Activated CD8-positive, alpha-beta T cell treated with anti-CD3 and anti-CD28 coated beads, Interleukin-2, amount 10 ng/mL, durations not matched to agents 7 days and 5 days (primary cell): ENCODE measurements around the gene NR2C2AP. TPM values are rescaled to one million over a fixed set of nuclear protein-coding genes. Genes with fewer than 3 reads are reported as not detected.

Source experiments
- ATAC-seq: fragments of 150-1000 bp; cut with Tn5 transposase; one replicate; pipeline ENCODE4 v1.10.0; 2021; ENCODE audit warnings: moderate library complexity
- CTCF ChIA-PET: fragments of 350-600 bp; sonication (Branson Sonifier 250); formaldehyde crosslinking; loops from one replicate; lab custom pipeline; 2021; ENCODE audit warnings: antibody characterized with exemption; lab: Charles Lee
- POLR2A ChIA-PET: fragments of 350-600 bp; sonication (Branson Sonifier 250); formaldehyde crosslinking; loops from one replicate; lab custom pipeline; 2021; ENCODE audit warnings: antibody characterized with exemption; lab: Charles Lee
- DNase-seq: peaks from one replicate; pipeline ENCODE4 v3.0.0-alpha.2; 2020
- H3K27ac Mint-ChIP-seq: one replicate; pipeline ENCODE4 v1.8.0; 2021; ENCODE audit warnings: mild to moderate bottlenecking, mixed read lengths
- H3K27me3 Mint-ChIP-seq: one replicate; pipeline ENCODE4 v1.8.0; 2021; ENCODE audit warnings: low read depth, mixed read lengths
- H3K36me3 Mint-ChIP-seq: one replicate; pipeline ENCODE4 v1.8.0; 2021; ENCODE audit warnings: low read depth, mixed read lengths
- H3K4me1 Mint-ChIP-seq: one replicate; pipeline ENCODE4 v1.8.0; 2021; ENCODE audit warnings: low read depth, mixed read lengths
- H3K4me3 Mint-ChIP-seq: one replicate; pipeline ENCODE4 v1.8.0; 2021; ENCODE audit warnings: mild to moderate bottlenecking, mixed read lengths
- H3K9me3 Mint-ChIP-seq: one replicate; pipeline ENCODE4 v1.8.0; 2022; ENCODE audit warnings: mixed read lengths; ENCODE audit not compliant: insufficient read depth
- total RNA-seq, 2 experiments: library from RNA; stranded (reverse); gene quantifications; one replicate each; pipeline ENCODE4 v1.2.3, GENCODE V29; 2021

The NR2C2AP gene, protein sequence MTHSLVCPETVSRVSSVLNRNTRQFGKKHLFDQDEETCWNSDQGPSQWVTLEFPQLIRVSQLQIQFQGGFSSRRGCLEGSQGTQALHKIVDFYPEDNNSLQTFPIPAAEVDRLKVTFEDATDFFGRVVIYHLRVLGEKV
- 10 to 100 TPM; 35.6 TPM for total RNA-seq

DNA sequence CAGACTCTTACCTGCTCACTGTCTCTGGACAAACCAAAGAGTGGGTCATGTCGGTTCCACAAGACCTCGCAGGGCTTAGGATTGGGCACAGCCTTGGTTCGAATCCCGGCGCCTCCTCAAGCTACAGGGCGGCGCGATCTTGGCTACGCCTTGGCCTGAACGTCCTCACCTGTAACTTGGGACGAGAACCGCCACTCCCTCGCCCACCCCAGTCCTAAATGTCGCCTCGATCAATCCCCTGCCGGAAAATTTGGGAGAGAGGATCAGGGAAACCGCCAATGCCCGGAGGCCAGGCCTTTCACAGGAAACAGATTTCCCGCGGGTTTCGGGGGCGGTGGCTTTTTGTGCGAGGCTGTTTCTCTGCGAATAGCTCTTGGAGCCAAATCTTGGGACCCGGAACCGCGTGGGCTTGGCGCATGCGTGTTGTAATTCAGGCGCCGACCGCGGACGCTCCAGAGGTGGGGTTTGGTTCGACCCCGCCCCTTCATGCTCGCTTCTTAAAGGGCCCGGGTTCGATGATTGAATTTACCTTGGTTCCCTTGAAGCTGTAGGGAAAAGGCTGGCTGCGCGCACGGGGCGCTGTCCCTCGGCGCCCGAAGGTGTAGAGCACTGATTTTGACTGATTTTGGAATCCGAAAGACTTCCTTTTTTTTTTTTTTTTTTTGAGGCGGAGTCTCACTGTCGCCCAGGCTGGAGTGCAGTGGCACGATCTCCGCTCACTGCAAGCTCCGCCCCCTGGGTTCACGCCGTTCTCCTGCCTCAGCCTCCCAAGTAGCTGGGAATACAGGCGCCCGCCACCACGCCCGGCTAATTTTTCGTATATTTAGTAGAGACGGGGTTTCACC lies at the start of gene NR2C2AP:
Gene NR2C2AP (minus strand): TSS at position 403 of the 845 bp plus-strand sequence. CDS start 354 bp downstream, at position 49.
- H3K4me3 Mint-ChIP-seq: peak within 1 kb of the TSS; percentile 95
- ATAC-seq (peak; percentile 90), DNase-seq (peak; percentile 96)
- POLR2A ChIA-PET: interaction anchor here (0.8 to 3.9 kb wide), 4 partner anchors 11 to 313 kb away, joined by 3 to 55 read pairs (median 4); partner anchors contain the start of genes BORCS8, NDUFA13, RFXANK and TSSK6
- peaks cover 9% of the 10 kb centered on the region for H3K27me3 Mint-ChIP-seq
- peaks cover 29% of the 10 kb centered on the region for H3K36me3 Mint-ChIP-seq
- no peaks in the 10 kb centered on the region for H3K9me3 Mint-ChIP-seq
- H3K27ac Mint-ChIP-seq: peak within 1 kb of the TSS; percentile 89
- CTCF ChIA-PET: interaction anchor here (0.5 to 1.6 kb wide), 9 partner anchors 10 to 360 kb away, joined by 3 to 8 read pairs (median 3); partner anchors contain the start of gene GATAD2A
- H3K4me1 Mint-ChIP-seq: peaks cover 45% of the 10 kb centered on the region

DNA sequence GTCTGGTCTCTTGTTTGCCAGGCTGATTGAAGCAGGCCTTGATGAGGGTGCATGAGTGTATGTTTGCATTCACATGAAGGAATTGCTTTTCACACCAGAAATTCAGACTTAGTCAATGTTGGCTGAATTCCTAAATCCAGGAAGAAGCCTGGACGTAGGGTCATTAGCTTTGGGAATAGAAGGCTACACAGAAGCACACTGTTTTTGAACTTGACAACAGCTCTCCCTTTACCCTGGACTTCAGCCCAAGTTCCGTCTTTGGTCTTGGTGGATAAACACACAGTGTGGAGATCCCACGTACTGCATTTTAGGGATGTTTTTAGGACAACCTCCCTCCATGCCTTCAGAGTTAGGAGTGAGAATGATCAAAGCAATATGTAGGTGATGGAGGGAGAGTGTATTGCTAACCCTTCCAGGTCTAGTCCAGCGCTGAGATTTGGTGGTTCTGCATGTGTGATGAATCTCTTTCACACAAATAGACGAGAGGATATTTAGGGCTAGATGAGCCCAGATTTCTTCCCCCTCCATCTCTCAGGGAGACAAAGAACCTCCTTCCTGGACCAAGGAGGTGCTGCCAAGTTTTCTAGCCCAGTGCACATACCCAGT lies 47.1 kb upstream of the NR2C2AP start:
- Mint-ChIP-seq H3K9me3 (no peaks in the 10 kb centered on the region), H3K27ac (no peak overlapping the region), H3K36me3 (no peaks in the 10 kb centered on the region), H3K4me1 (no peaks in the 10 kb centered on the region), H3K4me3 (no peak overlapping the region), H3K27me3 (peaks cover 13% of the 10 kb centered on the region)
- DNase-seq (no peak), ATAC-seq (no peak)
- CTCF ChIA-PET: no interaction called here
- POLR2A ChIA-PET: no interaction called here

DNA sequence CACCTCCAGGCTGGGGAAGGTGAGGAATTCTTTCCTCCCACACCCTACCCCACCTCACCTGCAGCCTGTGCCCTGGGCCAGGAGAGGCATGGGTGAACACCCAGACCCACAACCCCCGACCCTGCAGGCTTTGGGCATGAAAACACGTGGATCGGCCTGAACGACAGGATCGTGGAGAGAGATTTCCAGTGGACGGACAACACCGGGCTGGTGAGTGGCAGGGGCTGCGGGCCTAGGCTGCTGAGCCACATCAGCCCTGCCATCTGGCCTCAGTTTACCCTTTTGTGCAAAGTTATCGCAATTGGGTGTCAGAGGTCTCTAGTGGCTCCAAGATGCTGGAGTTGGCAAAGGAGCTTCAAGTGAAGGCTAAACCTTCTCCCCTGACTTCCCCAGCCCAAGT lies 37.3 kb upstream of the NR2C2AP start:
- CTCF ChIA-PET: no interaction called here

DNA sequence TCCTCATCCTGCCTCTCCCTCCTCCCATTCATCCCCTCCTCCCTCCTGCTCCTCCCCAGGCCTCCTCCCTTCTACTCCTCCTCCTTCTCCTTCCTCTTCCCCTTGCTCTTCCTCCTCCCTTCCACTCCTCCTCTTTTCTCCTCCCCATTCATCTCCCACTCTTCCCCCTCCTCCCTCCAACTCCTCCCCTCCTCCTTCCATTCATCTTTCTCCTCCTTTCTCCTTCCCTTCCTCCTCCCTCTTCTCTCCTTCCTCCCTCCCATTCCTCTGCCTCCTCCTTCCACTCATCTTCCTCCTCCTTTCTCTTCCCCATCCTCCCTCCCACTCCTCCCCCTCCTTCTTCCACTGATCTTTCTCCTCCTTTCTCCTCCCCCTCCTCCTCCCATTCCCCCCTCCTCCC lies 36.5 kb upstream of the NR2C2AP start:
- no peak for ATAC-seq
- CTCF ChIA-PET: no interaction called here
- Mint-ChIP-seq H3K4me3 (no peak overlapping the region), H3K27ac (no peak overlapping the region), H3K4me1 (no peaks in the 10 kb centered on the region), H3K27me3 (peaks cover 8% of the 10 kb centered on the region), H3K36me3 (no peaks in the 10 kb centered on the region), H3K9me3 (peaks cover 7% of the 10 kb centered on the region)
- POLR2A ChIA-PET: no interaction called here
- DNase-seq: no peak

More for the DNA sequence above, 37.3 kb upstream of the NR2C2AP start:
- H3K9me3 Mint-ChIP-seq: peaks cover 7% of the 10 kb centered on the region
- POLR2A ChIA-PET: no interaction called here
- ATAC-seq: no peak
- no peak overlapping the region for H3K4me3 Mint-ChIP-seq
- H3K36me3 Mint-ChIP-seq: no peaks in the 10 kb centered on the region
- peaks cover 8% of the 10 kb centered on the region for H3K27me3 Mint-ChIP-seq
- H3K27ac Mint-ChIP-seq: no peak overlapping the region
- DNase-seq: no peak
- no peaks in the 10 kb centered on the region for H3K4me1 Mint-ChIP-seq

DNA sequence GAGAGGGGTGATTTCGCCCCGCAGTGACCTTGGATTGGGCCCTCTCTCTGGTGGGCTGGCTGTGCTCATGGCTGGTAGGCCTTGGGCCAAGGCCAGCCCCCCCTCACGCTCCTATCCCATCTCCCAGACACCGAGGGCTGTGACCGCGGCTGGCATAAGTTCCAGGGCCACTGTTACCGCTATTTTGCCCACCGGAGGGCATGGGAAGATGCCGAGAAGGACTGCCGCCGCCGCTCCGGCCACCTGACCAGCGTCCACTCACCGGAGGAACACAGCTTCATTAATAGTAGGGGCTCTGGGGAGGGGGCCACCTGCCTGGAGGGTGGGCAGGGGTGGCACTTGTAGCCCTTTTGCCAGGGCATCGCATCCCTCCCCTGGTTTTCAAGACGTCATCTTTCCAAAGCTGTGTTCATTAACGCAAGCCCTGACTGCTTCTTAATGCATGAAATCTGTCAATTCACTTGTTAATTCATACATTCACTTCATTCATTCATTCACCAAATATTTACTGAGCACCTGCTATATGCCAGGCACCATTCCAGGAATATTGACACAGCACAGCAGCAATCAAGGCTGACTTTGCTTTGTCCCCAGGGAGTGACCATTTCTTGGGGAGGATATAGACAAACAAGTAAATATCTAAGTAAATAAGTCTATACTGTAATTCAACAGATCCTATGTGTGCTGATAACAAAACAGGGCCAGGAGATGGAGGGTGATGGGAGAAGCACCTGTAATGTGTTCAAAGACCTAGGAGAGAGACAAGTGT lies 35.1 kb upstream of the NR2C2AP start:
- peaks cover 7% of the 10 kb centered on the region for H3K9me3 Mint-ChIP-seq
- no peak overlapping the region for H3K27ac Mint-ChIP-seq
- ChIA-PET POLR2A (no interaction called here), CTCF (no interaction called here)
- no peaks in the 10 kb centered on the region for H3K36me3 Mint-ChIP-seq
- DNase-seq: no peak
- no peak for ATAC-seq
- no peaks in the 10 kb centered on the region for H3K4me1 Mint-ChIP-seq
- no peak overlapping the region for H3K4me3 Mint-ChIP-seq
- peaks cover 8% of the 10 kb centered on the region for H3K27me3 Mint-ChIP-seq

DNA sequence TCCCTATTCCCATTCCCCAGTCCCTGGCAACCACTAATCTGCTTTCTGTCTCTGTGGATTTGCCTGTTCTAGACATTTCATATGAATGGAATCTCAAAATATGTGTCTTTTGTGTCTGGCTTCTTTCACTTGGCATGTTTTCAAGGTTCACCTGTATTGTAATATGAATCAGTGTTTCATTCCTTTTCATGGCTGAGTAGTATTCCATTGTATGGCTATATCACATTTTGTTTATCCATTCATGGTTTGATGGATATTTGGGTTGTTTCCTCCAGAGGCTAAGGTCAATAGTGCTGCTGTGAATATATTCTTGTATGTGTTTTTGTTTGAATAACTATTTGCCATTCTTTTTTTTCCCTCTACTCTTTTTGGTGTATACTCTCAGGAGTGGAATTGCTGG lies 33.0 kb upstream of the NR2C2AP start:
- H3K4me1 Mint-ChIP-seq: no peaks in the 10 kb centered on the region
- peaks cover 7% of the 10 kb centered on the region for H3K9me3 Mint-ChIP-seq
- no peak overlapping the region for H3K4me3 Mint-ChIP-seq
- H3K27me3 Mint-ChIP-seq: peaks cover 8% of the 10 kb centered on the region
- no peak overlapping the region for H3K27ac Mint-ChIP-seq
- no peaks in the 10 kb centered on the region for H3K36me3 Mint-ChIP-seq
- ATAC-seq (no peak), DNase-seq (no peak)
- POLR2A ChIA-PET: no interaction called here
- CTCF ChIA-PET: no interaction called here

DNA sequence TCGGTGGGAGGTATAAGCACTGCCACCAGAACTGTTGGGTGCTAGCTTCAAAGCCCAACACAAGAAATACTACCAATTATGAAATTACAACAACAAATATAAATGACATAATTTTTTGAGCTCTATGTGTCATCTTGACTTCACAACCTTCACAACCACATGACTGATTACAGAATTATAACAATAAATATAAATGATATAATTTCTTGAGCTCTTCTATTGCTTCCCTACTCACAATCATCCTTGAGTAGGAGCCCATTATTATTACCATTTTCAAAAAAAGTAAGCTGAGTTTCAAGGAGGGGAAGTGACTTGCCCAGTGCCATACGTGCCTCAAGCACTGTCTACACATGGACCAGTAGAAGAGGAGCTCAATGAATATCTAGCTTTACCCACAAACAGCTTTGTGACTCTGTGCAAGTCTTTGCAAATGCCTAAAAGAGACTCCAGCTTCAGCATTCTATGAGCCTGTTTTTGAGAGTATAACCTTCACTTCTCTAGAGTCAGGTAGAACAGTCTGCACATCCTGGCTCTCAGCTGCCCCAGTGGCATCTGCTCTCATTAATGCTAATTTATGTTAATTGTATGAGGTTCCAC lies 31.1 kb upstream of the NR2C2AP start:
- Mint-ChIP-seq H3K9me3 (peaks cover 7% of the 10 kb centered on the region), H3K4me3 (no peak overlapping the region), H3K27ac (no peak overlapping the region), H3K36me3 (no peaks in the 10 kb centered on the region), H3K4me1 (no peaks in the 10 kb centered on the region), H3K27me3 (peaks cover 8% of the 10 kb centered on the region)
- no peak for ATAC-seq
- ChIA-PET CTCF (interaction anchor here (0.9 to 1.5 kb wide), 3 partner anchors 10 to 89 kb away, joined by 3 to 9 read pairs (median 4); no protein-coding TSS in a partner anchor), POLR2A (interaction anchor here (0.6 kb wide), 1 partner anchor 521 kb away, joined by 3 read pairs; no protein-coding TSS in a partner anchor)
- DNase-seq: no peak

DNA sequence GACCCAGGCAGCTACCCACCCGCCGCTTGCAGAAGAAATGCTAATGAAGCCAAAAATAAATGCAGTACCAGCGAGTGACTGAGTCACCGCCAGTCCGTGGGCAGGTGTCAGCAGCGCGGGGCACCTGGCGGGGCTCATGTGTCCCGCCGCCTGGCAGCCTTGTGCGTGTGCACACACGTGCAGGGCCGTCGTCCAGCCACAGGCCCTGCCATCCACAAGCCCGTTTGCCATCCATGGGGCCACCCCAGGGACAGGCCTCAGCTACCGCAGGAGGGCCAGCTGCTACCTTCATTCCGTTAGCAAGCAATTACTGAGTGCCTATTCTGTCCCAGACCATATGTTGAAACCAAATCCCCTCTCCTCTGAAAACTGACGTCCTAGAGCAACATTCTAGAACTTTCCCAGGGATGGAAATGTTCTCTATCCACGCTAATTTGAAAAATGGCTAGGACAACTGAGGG lies 29.1 kb upstream of the NR2C2AP start:
- no peak for ATAC-seq
- H3K9me3 Mint-ChIP-seq: peaks cover 7% of the 10 kb centered on the region
- DNase-seq: no peak
- ChIA-PET CTCF (no interaction called here), POLR2A (no interaction called here)
- no peak overlapping the region for H3K4me3 Mint-ChIP-seq
- peaks cover 8% of the 10 kb centered on the region for H3K27me3 Mint-ChIP-seq
- no peaks in the 10 kb centered on the region for H3K4me1 Mint-ChIP-seq
- no peaks in the 10 kb centered on the region for H3K36me3 Mint-ChIP-seq
- H3K27ac Mint-ChIP-seq: no peak overlapping the region

DNA sequence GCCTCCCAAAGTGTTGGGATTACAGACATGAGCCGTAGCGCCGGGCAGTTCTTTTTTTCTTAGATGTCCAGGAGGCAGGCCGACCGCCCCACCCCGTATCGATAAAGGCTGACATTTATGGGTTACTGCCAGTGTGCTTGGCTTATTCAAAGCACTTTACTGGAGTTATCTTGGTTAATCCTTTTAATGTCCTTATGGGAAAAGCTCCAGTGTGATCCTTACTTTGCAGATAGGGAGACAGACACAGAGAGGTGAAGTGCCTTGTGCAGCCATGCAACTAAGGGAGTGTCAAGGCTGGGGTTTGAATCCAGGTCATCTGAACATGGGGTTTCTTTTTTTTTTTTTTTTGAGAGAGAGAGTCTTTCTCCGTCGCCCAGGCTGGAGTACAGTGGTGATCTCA lies 27.8 kb upstream of the NR2C2AP start:
- POLR2A ChIA-PET: interaction anchor here (0.7 kb wide), 1 partner anchor 74 kb away, joined by 5 read pairs; no protein-coding TSS in a partner anchor
- H3K4me3 Mint-ChIP-seq: no peak overlapping the region
- peaks cover 2% of the 10 kb centered on the region for H3K9me3 Mint-ChIP-seq
- no peak overlapping the region for H3K27ac Mint-ChIP-seq
- no peak for DNase-seq
- H3K27me3 Mint-ChIP-seq: peaks cover 6% of the 10 kb centered on the region
- H3K4me1 Mint-ChIP-seq: no peaks in the 10 kb centered on the region
- CTCF ChIA-PET: interaction anchor here (1.0 to 1.4 kb wide), 2 partner anchors 40 to 57 kb away, joined by 3 read pairs; no protein-coding TSS in a partner anchor
- H3K36me3 Mint-ChIP-seq: no peaks in the 10 kb centered on the region
- no peak for ATAC-seq

DNA sequence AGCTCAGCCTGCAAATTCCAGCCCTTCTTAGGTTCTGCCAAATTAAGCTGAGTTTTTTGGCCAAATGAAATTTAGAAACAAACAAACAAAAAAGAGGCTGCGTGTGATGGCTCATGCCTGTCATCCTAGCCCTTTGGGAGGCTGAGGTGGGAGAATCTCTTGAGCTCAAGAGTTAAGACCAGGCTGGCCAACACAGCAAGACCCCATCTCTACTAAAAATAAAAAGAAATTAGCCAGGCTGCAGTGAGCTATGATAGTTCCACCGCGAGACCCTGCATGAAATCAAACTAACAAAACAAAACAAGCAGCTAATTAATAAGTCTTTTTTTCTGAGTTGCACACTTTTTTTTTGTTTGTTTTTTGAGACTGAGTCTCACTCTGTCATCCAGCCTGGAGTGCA lies 26.5 kb upstream of the NR2C2AP start:
- no peaks in the 10 kb centered on the region for H3K9me3 Mint-ChIP-seq
- CTCF ChIA-PET: interaction anchor here (0.5 to 1.3 kb wide), 2 partner anchors 30 to 43 kb away, joined by 3 read pairs; no protein-coding TSS in a partner anchor

DNA sequence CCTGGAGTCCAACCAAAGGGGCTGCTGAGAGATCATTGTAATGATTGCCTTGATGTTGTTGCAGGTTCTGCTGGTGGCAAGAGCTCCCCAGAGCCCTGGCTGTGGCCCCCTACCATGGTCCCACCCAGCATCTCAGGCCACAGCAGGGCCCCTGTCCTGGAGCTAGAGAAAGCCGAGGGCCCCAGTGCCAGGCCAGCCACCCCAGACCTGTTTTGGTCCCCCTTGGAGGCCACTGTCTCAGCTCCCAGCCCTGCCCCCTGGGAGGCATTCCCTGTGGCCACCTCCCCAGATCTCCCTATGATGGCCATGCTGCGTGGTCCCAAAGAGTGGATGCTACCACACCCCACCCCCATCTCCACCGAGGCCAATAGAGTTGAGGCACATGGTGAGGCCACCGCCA lies 24.0 kb upstream of the NR2C2AP start:
- Mint-ChIP-seq H3K4me3 (no peak overlapping the region), H3K27me3 (peaks cover 12% of the 10 kb centered on the region), H3K27ac (no peak overlapping the region), H3K36me3 (no peaks in the 10 kb centered on the region), H3K9me3 (no peaks in the 10 kb centered on the region), H3K4me1 (peaks cover 6% of the 10 kb centered on the region)
- CTCF ChIA-PET: interaction anchor here (0.9 kb wide), 1 partner anchor 24 kb away, joined by 3 read pairs; the partner anchor contains the start of gene NR2C2AP
- POLR2A ChIA-PET: interaction anchor here (0.8 kb wide), 1 partner anchor 24 kb away, joined by 4 read pairs; no protein-coding TSS in a partner anchor
- DNase-seq (no peak), ATAC-seq (no peak)

More for the DNA sequence above, 26.5 kb upstream of the NR2C2AP start:
- ATAC-seq: no peak
- H3K27me3 Mint-ChIP-seq: peaks cover 6% of the 10 kb centered on the region
- no peak overlapping the region for H3K4me3 Mint-ChIP-seq
- H3K27ac Mint-ChIP-seq: no peak overlapping the region
- H3K4me1 Mint-ChIP-seq: peaks cover 5% of the 10 kb centered on the region
- no peak for DNase-seq
- H3K36me3 Mint-ChIP-seq: no peaks in the 10 kb centered on the region
- POLR2A ChIA-PET: no interaction called here
